ENCODE results near the gene ITGA2.

Gene ITGA2

DNA sequence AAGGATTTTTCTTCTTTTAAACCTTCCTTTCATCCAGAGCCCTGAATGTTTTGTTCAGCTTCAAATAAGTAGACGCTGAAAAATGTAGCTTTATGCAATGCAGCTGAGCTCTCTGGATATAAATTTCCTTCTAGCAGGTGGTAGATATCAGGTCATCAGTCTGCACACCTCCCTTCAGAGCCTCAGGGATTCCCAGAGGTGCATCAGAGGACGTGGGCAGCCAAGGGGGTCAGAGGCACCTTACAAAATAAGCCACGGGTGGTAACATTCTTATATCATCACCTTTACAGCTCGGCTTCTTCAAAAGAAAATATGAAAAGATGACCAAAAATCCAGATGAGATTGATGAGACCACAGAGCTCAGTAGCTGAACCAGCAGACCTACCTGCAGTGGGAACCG is 101.1 kb downstream of the ITGA2 start:
- DNase-seq (ENCODE audit: low read depth), result no peak
- TF ChIP-seq, protein P1, sequence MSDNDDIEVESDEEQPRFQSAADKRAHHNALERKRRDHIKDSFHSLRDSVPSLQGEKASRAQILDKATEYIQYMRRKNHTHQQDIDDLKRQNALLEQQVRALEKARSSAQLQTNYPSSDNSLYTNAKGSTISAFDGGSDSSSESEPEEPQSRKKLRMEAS (IDR thresholded peaks at IDR 0.05; ENCODE audit: low read depth, low read length), result no peak
- TF ChIP-seq MYC (IDR thresholded peaks at IDR 0.05; ENCODE audit: low read depth, low read length) (no peak), POLR2A (IDR thresholded peaks at IDR 0.05; ENCODE audit: extremely low read depth, insufficient read length) (no peak)
- TF ChIP-seq, protein P2, sequence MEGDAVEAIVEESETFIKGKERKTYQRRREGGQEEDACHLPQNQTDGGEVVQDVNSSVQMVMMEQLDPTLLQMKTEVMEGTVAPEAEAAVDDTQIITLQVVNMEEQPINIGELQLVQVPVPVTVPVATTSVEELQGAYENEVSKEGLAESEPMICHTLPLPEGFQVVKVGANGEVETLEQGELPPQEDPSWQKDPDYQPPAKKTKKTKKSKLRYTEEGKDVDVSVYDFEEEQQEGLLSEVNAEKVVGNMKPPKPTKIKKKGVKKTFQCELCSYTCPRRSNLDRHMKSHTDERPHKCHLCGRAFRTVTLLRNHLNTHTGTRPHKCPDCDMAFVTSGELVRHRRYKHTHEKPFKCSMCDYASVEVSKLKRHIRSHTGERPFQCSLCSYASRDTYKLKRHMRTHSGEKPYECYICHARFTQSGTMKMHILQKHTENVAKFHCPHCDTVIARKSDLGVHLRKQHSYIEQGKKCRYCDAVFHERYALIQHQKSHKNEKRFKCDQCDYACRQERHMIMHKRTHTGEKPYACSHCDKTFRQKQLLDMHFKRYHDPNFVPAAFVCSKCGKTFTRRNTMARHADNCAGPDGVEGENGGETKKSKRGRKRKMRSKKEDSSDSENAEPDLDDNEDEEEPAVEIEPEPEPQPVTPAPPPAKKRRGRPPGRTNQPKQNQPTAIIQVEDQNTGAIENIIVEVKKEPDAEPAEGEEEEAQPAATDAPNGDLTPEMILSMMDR (IDR thresholded peaks at IDR 0.05; ENCODE audit: low read depth, low read length), result no peak
- H3K4me3 ChIP-seq (ENCODE audit: low read depth, low read length), result no peak overlapping the region

DNA sequence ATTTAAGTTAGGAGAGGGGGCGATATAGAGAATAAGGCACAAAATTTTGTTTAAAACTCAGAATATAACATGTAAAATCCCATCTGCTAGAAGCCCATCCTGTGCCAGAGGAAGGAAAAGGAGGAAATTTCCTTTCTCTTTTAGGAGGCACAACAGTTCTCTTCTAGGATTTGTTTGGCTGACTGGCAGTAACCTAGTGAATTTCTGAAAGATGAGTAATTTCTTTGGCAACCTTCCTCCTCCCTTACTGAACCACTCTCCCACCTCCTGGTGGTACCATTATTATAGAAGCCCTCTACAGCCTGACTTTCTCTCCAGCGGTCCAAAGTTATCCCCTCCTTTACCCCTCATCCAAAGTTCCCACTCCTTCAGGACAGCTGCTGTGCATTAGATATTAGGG is 102.1 kb downstream of the ITGA2 start:
- no peak for DNase-seq (ENCODE audit: low read depth)
- TF ChIP-seq MYC (IDR thresholded peaks at IDR 0.05; ENCODE audit: low read depth, low read length), result no peak
- TF ChIP-seq, protein P1 (IDR thresholded peaks at IDR 0.05; ENCODE audit: low read depth, low read length), result no peak
- TF ChIP-seq POLR2A (IDR thresholded peaks at IDR 0.05; ENCODE audit: extremely low read depth, insufficient read length), result no peak
- TF ChIP-seq, protein P2 (IDR thresholded peaks at IDR 0.05; ENCODE audit: low read depth, low read length), result no peak
- H3K4me3 ChIP-seq (ENCODE audit: low read depth, low read length), result no peak overlapping the region

DNA sequence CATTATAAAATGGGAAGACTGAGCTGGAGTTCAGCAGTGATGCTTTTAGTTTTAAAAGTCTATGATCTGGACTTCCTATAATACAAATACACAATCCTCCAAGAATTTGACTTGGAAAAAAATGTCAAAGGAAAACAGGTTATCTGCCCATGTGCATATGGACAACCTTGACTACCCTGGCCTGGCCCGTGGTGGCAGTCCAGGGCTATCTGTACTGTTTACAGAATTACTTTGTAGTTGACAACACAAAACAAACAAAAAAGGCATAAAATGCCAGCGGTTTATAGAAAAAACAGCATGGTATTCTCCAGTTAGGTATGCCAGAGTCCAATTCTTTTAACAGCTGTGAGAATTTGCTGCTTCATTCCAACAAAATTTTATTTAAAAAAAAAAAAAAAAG is 103.1 kb downstream of the ITGA2 start:
- no peak overlapping the region for H3K4me3 ChIP-seq (ENCODE audit: low read depth, low read length)
- no peak for TF ChIP-seq POLR2A (IDR thresholded peaks at IDR 0.05; ENCODE audit: extremely low read depth, insufficient read length)
- no peak for TF ChIP-seq MYC (IDR thresholded peaks at IDR 0.05; ENCODE audit: low read depth, low read length)
- TF ChIP-seq, protein P1 (IDR thresholded peaks at IDR 0.05; ENCODE audit: low read depth, low read length), result no peak
- TF ChIP-seq, protein P2 (IDR thresholded peaks at IDR 0.05; ENCODE audit: low read depth, low read length), result no peak
- DNase-seq (ENCODE audit: low read depth), result no peak

DNA sequence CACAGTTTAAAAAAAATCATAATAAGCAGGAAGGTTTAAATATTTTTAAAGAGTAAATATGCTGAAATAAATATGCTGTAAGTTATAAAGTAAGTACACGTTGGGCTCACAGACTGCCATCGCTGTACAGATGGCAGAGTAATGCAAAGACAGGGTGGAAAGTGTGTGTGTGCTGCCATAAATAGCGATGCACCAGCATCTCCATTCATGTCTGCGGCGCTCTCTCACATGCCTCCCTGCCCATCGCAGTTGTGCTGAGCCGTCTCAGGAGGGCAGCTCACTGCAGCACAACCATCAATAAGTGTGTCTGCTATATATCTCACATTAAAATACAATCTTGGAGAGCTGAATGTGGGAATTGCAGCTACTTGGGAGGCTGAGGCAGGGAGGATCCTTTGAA is 106.1 kb downstream of the ITGA2 start:
- TF ChIP-seq MYC (IDR thresholded peaks at IDR 0.05; ENCODE audit: low read depth, low read length) (no peak), POLR2A (IDR thresholded peaks at IDR 0.05; ENCODE audit: extremely low read depth, insufficient read length) (no peak)
- TF ChIP-seq, protein P2 (IDR thresholded peaks at IDR 0.05; ENCODE audit: low read depth, low read length), result no peak
- TF ChIP-seq, protein P1 (IDR thresholded peaks at IDR 0.05; ENCODE audit: low read depth, low read length), result no peak
- no peak overlapping the region for H3K4me3 ChIP-seq (ENCODE audit: low read depth, low read length)
- DNase-seq (ENCODE audit: low read depth), result no peak

DNA sequence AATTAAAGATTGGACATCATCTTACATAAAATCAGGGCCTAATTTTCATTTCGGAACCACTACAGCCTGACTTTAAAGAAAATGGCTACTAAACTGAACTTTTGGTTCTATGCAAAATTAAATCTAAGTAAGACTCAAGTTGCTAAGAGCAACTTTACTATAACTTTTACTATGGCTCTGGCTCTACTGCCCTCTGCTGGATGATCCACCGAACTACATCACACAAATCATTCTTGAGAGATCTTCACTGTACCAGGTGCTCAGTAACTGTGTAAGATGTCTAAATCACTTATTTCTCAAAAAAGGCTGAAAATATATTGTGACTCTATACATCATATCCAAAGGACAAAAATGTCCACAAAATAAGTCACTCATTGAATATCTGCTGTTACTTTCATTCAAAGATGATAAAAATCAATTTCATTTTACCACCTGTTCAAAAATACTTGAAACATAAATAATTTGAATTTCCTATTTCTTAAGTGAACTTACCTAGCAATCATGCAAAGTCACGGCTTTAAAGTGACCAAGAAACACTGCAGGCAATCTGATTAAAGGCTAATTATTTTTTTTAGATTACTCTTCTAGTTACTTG is 106.9 kb downstream of the ITGA2 start:
- DNase-seq (ENCODE audit: low read depth), result peak; percentile 56

More for the DNA sequence above, 106.9 kb downstream of the ITGA2 start:
- H3K4me3 ChIP-seq (ENCODE audit: low read depth, low read length), result no peak overlapping the region
- TF ChIP-seq POLR2A (IDR thresholded peaks at IDR 0.05; ENCODE audit: extremely low read depth, insufficient read length) (no peak), MYC (IDR thresholded peaks at IDR 0.05; ENCODE audit: low read depth, low read length) (no peak)
- TF ChIP-seq, protein P2 (IDR thresholded peaks at IDR 0.05; ENCODE audit: low read depth, low read length), result peak; percentile 67
- TF ChIP-seq, protein P1 (IDR thresholded peaks at IDR 0.05; ENCODE audit: low read depth, low read length), result no peak

Data from NB4 (cell line).